Body of pancreas (tissue), 4 donors: ENCODE results near the gene HAGHL. TPM values are rescaled to one million over a fixed set of nuclear protein-coding genes. Genes with fewer than 3 reads are reported as not detected.
"Not testable (repeated sequence)": the region's sequence is repeated elsewhere in the genome, so short reads cannot be mapped to it uniquely, and the experiment has no call there.

Experiments used
- ATAC-seq: fragments of 150-250 bp; one replicate; pipeline ENCODE4 v1.9.1; 2016
- DNase-seq, 4 donors: peaks; one replicate each; pipeline ENCODE4 v3.0.0-alpha.2; 2019
- H3K27ac ChIP-seq, 4 donors: fragments of 200-600 bp; sonication (generic); 1 replicate in 3 of 4; 2 replicates in 1 of 4; pipeline versions ENCODE4 v1.5.1 to v1.6.1; 2016 to 2019; ENCODE audit warnings: mild to moderate bottlenecking in 1 of 4, mixed read lengths in 1 of 4, moderate library complexity in 1 of 4
- H3K27me3 ChIP-seq, 2 donors: fragments of 200-600 bp; sonication (generic); one replicate each; pipeline ENCODE4 v1.6.0; 2016; ENCODE audit warnings: mild to moderate bottlenecking in 1 of 2
- H3K36me3 ChIP-seq, 2 donors: fragments of 200-600 bp; sonication (generic); replicated peaks in 1 of 2; 2 replicates each; pipeline ENCODE4 v1.5.1; 2016; ENCODE audit warnings: low read depth in 2 of 2; ENCODE audit not compliant: insufficient read depth in 1 of 2
- H3K4me1 ChIP-seq: fragments of 200-600 bp; sonication (generic); one replicate; pipeline ENCODE4 v1.6.0; 2016
- H3K4me3 ChIP-seq, 2 donors: fragments of 200-600 bp; sonication (generic); 1 replicate in 1 of 2; 2 replicates in 1 of 2; pipeline ENCODE4 v1.5.1; 2016 to 2019
- H3K9me3 ChIP-seq, 3 donors: fragments of 200-600 bp; sonication (generic); 1 replicate in 2 of 3; 2 replicates in 1 of 3; pipeline ENCODE4 v1.5.1; 2016
- CTCF ChIP-seq, 7 experiments: fragments of 450-650 bp in 4 of 7; fragments of 200-600 bp in 3 of 7; sonication (generic) in 3 of 7; IDR thresholded peaks; one replicate each; pipeline ENCODE4 v1.5.1; 2016 to 2019; ENCODE audit warnings: antibody characterized with exemption in 7 of 7
- POLR2A ChIP-seq, 3 donors: fragments of 450-650 bp; IDR thresholded peaks; one replicate each; pipeline ENCODE4 v1.6.1; 2016; ENCODE audit warnings: antibody characterized with exemption in 3 of 3, mild to moderate bottlenecking in 2 of 3
- WGBS, 2 donors: methylation state at CpG; one replicate each; pipeline ENCODE4 v1.1.5; 2017; 5-methylcytosine and 5-hydroxymethylcytosine counted together
- intact Hi-C: fragments of 100-400 bp; cut with DNase I; formaldehyde crosslinking; loops from one replicate; pipeline ENCODE4 v1.15.1; 2023
- total RNA-seq, 2 donors: library from RNA; depleted of rRNA; stranded (reverse); fragments of >200 nt; gene quantifications; one replicate each; pipeline ENCODE4 v1.1.0, GENCODE V29; 2016

HAGHL gene
- total RNA-seq, 2 donors from 2014 or later = 2.6 TPM; not detected in 1

- Histone ChIP-seq H3K27ac (no peak overlapping the region), H3K27me3 (peaks cover 0 to 24% of the 10 kb centered on the region in 2 donors), H3K4me1 (peaks cover 30% of the 10 kb centered on the region), H3K9me3 (no peaks in the 10 kb centered on the region), H3K4me3 (no peak overlapping the region), H3K36me3 (no peaks in the 10 kb centered on the region)
- DNase-seq (peak; percentile 76 to 83 (median 80)), ATAC-seq (peak; percentile 36)
- WGBS, 2 donors = 6 to 9% methylated on average over 16 to 24 of the region's 25 CpGs
- intact Hi-C loops = loop anchor here (5.0 kb wide), 1 partner anchor 341 kb away; no protein-coding TSS in a partner anchor
- TF ChIP-seq CTCF (IDR thresholded peaks at IDR 0.05) (peak; percentile 86 to 94 (median 89)), POLR2A (IDR thresholded peaks at IDR 0.05) (no peak)
These were observed 15.2 kb upstream of the HAGHL start for GRCh38 chr16:711548-712320.

GRCh38 chr16:712740-713250 lies 14.1 kb upstream of the HAGHL start:
- WGBS, 2 donors = 45% methylated on average over 4 to 13 of the region's 13 CpGs
- not testable (repeated sequence) for ATAC-seq

GRCh38 chr16:714079-714478 lies 12.8 kb upstream of the HAGHL start:
- H3K27me3 ChIP-seq = peaks cover 0 to 16% of the 10 kb centered on the region in 2 donors
- no peaks in the 10 kb centered on the region for H3K36me3 ChIP-seq
- H3K4me3 ChIP-seq = no peak overlapping the region
- no peaks in the 10 kb centered on the region for H3K9me3 ChIP-seq
- intact Hi-C loops = loop anchor here (5.0 kb wide), 1 partner anchor 338 kb away; no protein-coding TSS in a partner anchor
- TF ChIP-seq POLR2A (IDR thresholded peaks at IDR 0.05) (no peak), CTCF (IDR thresholded peaks at IDR 0.05) (no peak)
- H3K4me1 ChIP-seq = peaks cover 52% of the 10 kb centered on the region
- DNase-seq = no peak
- no peak for ATAC-seq
- 74 to 81% methylated on average over 2 to 11 of the region's 11 CpGs for WGBS, 2 donors
- no peak overlapping the region for H3K27ac ChIP-seq

More at GRCh38 chr16:712740-713250, 14.1 kb upstream of the HAGHL start:
- H3K27ac ChIP-seq, H3K36me3 ChIP-seq, H3K9me3 ChIP-seq, H3K4me3 ChIP-seq: not testable (repeated sequence)
- peak in 2 of 7 experiments; percentile 13 to 21 for TF ChIP-seq CTCF (IDR thresholded peaks at IDR 0.05)
- Histone ChIP-seq H3K27me3 (peaks cover 0 to 24% of the 10 kb centered on the region in 2 donors), H3K4me1 (peaks cover 40% of the 10 kb centered on the region)
- intact Hi-C loops = loop anchor here (5.0 kb wide), 1 partner anchor 340 kb away; no protein-coding TSS in a partner anchor
- DNase-seq = peak in 1 of 4 donors; percentile 41

GRCh38 chr16:714558-715476 lies 12.1 kb upstream of the HAGHL start, which contains the start of gene METRN:
TSS of gene METRN (plus strand) at chr16:715118. CDS start at chr16:715290, 172 bp downstream.
- 3 to 6% methylated on average over 5 to 55 of the region's 108 CpGs for WGBS, 2 donors
- Histone ChIP-seq H3K27me3 (peaks cover 0 to 15% of the 10 kb centered on the region in 2 donors), H3K4me3 (peak within 1 kb of the TSS; percentile 25 to 43), H3K36me3 (no peaks in the 10 kb centered on the region), H3K9me3 (no peaks in the 10 kb centered on the region), H3K27ac (peak within 1 kb of the TSS; percentile 16 to 73 (median 63)), H3K4me1 (peaks cover 59% of the 10 kb centered on the region)
- peak; percentile 92 to 95 (median 93) for DNase-seq
- peak; percentile 91 for ATAC-seq
- intact Hi-C loops = loop anchor here (5.0 kb wide), 1 partner anchor 337 kb away; no protein-coding TSS in a partner anchor
- TF ChIP-seq CTCF (IDR thresholded peaks at IDR 0.05) = no peak
- no peak for TF ChIP-seq POLR2A (IDR thresholded peaks at IDR 0.05)
